Choroid plexus epithelial cell (primary cell): ENCODE results near the gene SLC29A1.

Experiments
- DNase-seq: peaks from one replicate; pipeline ENCODE4 v3.0.0-alpha.2; 2010; ENCODE audit warnings: low read depth
- H3K4me3 ChIP-seq: 2 replicates; pipeline ENCODE4 v1.5.1; 2011; ENCODE audit warnings: low read depth, mild to moderate bottlenecking, control low read depth, low read length, moderate library complexity
- TF ChIP-seq, protein P1 (sequence below): conservative IDR thresholded peaks from 2 replicates; pipeline ENCODE4 v1.5.1; 2011; ENCODE audit warnings: low read depth, mild to moderate bottlenecking, control low read depth, inconsistent platforms, low read length, moderate library complexity

Gene SLC29A1

DNA sequence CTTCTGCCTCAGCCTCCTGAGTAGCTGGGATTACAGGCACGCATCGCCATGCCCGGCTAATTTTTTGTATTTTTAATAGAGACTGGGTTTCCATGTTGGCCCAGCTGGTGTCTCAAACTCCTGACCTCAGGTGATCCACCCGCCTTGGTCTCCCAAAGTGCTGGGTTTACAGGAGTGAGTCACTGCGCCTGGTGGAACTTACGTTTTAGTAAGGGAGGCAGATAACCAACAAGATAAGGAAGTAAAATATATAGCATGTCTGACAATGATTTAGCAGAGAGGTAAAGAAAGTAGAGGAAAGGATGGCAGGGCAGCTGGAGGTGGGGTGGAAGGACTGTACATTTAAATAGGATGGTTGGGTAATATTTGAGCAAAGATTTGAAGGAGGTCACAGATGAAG is 19.4 kb upstream of the SLC29A1 start:
- TF ChIP-seq, protein P1, sequence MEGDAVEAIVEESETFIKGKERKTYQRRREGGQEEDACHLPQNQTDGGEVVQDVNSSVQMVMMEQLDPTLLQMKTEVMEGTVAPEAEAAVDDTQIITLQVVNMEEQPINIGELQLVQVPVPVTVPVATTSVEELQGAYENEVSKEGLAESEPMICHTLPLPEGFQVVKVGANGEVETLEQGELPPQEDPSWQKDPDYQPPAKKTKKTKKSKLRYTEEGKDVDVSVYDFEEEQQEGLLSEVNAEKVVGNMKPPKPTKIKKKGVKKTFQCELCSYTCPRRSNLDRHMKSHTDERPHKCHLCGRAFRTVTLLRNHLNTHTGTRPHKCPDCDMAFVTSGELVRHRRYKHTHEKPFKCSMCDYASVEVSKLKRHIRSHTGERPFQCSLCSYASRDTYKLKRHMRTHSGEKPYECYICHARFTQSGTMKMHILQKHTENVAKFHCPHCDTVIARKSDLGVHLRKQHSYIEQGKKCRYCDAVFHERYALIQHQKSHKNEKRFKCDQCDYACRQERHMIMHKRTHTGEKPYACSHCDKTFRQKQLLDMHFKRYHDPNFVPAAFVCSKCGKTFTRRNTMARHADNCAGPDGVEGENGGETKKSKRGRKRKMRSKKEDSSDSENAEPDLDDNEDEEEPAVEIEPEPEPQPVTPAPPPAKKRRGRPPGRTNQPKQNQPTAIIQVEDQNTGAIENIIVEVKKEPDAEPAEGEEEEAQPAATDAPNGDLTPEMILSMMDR, result no peak
- H3K4me3 ChIP-seq, result no peak overlapping the region
- no peak for DNase-seq

DNA sequence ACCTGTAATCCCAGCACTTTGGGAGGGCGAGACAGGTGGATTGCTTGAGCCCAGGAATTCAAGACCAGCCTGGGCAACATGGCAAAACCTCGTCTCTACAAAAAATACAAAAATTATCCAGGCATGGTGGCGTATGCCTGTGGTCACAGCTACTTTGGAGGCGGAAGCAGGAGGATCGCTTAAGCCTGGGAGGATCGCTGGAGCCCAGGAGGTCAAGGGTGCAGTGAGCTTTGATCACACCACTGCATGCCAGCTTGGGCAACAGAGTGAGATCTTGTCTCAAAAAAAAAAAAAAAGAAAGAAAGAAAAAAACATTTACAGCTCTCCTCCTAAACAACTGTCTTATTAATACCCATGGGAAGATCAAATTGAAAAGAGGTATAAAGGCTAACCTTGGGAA is 15.4 kb upstream of the SLC29A1 start:
- no peak for DNase-seq
- H3K4me3 ChIP-seq, result no peak overlapping the region
- TF ChIP-seq, protein P1, result no peak

DNA sequence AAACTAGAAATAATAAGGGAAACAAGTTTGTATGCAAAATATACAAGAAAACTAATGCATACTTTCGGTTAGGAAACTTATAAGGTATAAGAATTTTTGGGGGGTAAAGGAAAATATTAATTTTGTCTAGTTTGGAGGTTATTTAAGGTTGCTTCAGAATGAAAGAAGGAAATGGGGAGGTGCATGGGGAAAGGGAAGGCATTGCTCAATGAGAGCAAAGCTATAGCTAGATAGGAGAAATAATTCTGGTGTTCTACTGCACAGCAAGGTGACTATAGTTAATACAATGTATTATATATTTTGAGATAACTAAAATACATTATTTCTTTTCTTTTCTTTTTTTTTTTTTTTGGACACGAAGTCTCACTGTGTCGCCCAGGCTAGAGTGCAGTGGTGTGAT is 12.1 kb upstream of the SLC29A1 start:
- no peak for DNase-seq
- TF ChIP-seq, protein P1, result no peak
- no peak overlapping the region for H3K4me3 ChIP-seq

DNA sequence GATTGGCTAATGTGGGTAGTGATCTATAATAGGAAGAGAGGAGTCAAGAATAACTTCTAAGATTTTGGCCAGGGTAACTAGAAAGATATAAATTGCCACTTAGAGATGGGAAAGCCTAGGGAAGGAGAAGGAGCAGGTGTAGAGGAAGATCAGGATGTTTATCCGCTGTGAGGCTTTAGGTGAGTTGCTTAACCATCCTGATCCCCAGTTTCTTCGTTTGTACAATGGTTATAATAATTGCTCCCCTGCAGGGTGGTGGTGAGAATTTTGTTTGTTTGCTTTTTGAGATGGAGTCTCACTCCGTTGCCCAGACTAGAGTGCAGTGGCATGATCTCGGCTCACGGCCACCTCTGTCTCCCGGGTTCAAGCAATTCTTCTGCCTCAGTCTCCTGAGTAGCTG is 9.1 kb upstream of the SLC29A1 start:
- no peak for DNase-seq
- no peak overlapping the region for H3K4me3 ChIP-seq
- TF ChIP-seq, protein P1, result no peak

DNA sequence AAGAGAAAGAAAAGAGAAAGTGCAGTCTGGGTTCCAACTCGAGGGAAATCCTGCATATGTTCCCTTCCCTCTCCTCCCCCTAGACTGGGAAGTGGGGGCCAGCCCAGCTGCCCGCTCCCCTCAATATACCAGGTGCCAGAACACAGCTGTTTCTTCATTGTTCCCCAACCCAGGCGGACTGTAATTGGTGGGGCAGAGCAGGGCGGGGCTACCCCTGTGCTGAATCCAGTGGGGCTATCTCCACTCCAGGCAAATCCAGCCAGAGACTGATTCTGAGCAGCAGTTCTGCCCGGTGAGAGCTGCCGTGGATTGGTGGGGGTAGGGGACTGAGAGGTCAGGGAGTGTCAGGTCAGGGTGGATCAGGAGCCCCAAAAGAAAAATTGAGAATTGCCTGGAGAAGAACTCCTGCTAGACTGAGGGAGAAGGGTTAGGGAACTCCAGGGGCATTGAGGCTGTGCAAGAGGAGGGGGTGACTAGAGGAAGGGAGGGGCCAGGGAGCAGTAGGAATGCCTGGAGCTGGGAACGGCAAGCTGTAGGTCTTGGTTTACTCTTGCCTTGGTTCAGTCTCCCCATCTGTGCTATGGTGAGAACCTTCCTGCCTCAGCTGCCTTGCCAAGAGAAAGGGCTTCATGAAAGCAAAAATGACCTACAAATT is 6.6 kb upstream of the SLC29A1 start, which contains the start of gene MYMX:
Gene MYMX (plus strand): TSS at position 250 of the 655 bp plus-strand sequence. CDS start 546 bp downstream, outside the sequence.
- DNase-seq, result no peak

DNA sequence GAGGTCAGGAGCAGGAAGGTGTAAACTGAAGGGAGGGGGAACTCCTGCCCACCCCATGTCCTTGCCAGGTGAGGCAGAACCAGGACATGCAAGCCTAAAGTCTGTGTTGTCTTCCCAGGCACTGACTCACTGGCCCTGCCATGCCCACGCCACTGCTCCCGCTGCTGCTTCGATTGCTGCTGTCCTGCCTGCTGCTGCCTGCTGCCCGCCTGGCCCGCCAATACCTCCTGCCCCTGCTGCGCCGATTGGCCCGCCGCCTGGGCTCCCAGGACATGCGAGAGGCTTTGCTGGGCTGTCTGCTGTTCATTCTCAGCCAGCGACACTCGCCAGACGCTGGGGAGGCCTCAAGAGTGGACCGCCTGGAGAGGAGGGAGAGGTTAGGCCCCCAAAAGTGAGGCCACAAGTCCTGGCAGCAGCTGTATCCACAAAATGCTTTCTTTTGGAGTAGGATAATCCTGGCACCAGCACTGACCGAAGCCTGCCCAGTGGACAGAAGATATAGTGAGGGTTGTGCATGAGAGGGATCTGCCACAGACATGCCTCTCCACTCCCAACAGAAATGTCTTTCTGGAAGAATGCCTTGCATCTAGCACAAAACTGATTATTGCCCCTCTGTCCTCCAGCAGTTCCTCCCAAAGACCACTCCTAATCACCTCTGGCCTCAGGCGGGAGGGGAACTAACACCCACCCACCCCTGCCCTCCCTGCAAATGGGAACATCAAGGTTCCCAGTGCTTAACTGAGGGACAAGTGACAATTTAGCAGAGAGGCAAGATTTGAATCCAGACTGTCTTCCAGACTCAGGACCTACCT is 5.9 kb upstream of the SLC29A1 start:
- H3K4me3 ChIP-seq, result no peak overlapping the region
- TF ChIP-seq, protein P1, result no peak
- DNase-seq, result no peak

More for the DNA sequence above, 6.6 kb upstream of the SLC29A1 start, which contains the start of gene MYMX:
- TF ChIP-seq, protein P1, result no peak
- no peak within 1 kb of the TSS for H3K4me3 ChIP-seq
